Sigmoid colon (tissue), 4 donors: Measurements from ENCODE around the gene TIGD6.

Experiments
- EP300 ChIP-seq, 4 donors: sonication (generic); formaldehyde crosslinking; IDR thresholded peaks; one replicate each; pipeline ENCODE4 v1.6.1; 2017; ENCODE audit warnings: antibody characterized with exemption in 4 of 4
- TF ChIP-seq, protein P1 (sequence below), 4 experiments: fragments of 450-650 bp in 3 of 4; fragments of 200-600 bp in 1 of 4; IDR thresholded peaks; one replicate each; pipeline ENCODE4 v1.5.1; 2016 to 2019; ENCODE audit warnings: antibody characterized with exemption in 4 of 4, mild to moderate bottlenecking in 3 of 4, moderate library complexity in 2 of 4

DNA sequence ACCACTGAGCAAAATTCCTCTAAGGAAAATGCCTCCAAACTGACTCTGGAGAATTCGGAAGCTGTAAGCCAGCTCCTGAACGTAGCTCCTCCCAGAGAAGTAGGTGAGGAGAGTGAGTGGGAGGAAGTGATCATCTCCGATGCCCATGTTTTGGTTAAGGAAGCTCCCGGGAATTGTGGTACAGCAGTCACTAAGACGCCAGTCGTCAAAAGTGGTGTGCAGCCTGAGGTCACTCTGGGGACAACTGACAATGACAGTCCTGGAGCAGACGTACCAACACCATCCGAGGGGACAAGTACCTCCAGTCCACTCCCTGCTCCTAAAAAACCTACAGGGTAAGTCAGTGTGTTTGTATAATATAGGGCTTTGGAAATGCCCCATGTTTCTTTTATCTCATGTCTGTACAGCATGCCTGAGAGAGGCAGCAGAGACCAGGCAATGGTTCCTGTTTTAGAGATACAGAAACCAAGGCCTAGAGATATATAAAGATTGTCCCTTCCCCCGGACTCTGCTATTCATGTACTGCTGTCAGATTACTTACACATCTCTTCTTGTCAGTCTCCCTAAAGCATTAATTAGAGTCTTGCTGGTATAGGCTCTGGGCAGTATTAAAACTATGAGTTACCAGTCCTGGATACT lies 24.0 kb upstream of the TIGD6 start:
- no peak for TF ChIP-seq EP300 (IDR thresholded peaks at IDR 0.05)
- TF ChIP-seq, protein P1, sequence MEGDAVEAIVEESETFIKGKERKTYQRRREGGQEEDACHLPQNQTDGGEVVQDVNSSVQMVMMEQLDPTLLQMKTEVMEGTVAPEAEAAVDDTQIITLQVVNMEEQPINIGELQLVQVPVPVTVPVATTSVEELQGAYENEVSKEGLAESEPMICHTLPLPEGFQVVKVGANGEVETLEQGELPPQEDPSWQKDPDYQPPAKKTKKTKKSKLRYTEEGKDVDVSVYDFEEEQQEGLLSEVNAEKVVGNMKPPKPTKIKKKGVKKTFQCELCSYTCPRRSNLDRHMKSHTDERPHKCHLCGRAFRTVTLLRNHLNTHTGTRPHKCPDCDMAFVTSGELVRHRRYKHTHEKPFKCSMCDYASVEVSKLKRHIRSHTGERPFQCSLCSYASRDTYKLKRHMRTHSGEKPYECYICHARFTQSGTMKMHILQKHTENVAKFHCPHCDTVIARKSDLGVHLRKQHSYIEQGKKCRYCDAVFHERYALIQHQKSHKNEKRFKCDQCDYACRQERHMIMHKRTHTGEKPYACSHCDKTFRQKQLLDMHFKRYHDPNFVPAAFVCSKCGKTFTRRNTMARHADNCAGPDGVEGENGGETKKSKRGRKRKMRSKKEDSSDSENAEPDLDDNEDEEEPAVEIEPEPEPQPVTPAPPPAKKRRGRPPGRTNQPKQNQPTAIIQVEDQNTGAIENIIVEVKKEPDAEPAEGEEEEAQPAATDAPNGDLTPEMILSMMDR (IDR thresholded peaks at IDR 0.05): no peak
